ENCODE results near the gene GLDN.

GLDN gene

DNA sequence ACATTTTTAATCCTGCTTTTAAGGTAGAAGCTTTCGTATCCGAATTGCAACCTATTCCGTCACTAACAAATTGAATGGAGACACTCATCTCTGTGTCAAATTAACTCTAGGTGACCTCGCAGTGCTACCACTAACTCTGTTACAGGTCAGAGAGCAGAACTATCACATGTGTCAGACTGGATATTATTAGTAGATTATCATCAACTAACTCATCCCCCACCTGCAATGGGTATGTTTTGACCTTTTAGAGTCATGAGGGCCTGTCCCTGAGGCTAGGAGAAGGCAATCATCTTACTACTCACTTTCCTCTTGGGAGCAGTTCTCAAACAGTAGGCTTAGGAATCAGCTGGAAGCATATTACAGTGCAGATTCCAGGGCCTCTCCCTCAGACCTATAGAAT is 2.0 kb downstream of the GLDN start:
- Histone ChIP-seq H3K9ac (no peak overlapping the region), H3K27ac (no peak overlapping the region), H3K27me3 (ENCODE audit: insufficient read depth, low read depth) (no peaks in the 10 kb centered on the region), H3K79me2 (ENCODE audit: insufficient read depth, low read depth) (no peaks in the 10 kb centered on the region), H2AFZ (ENCODE audit: low read depth) (no peak overlapping the region), H3K4me1 (ENCODE audit: low read depth, poor library complexity, severe bottlenecking) (peaks cover 20% of the 10 kb centered on the region), H3K4me3 (IDR thresholded peaks at IDR 0.05; ENCODE audit: insufficient read depth, low read depth, low read length) (no peak overlapping the region), H3K4me2 (no peak overlapping the region), H3K36me3 (ENCODE audit: insufficient read depth) (no peaks in the 10 kb centered on the region), H4K20me1 (ENCODE audit: insufficient read depth) (no peaks in the 10 kb centered on the region)
- TF ChIP-seq, protein P1, sequence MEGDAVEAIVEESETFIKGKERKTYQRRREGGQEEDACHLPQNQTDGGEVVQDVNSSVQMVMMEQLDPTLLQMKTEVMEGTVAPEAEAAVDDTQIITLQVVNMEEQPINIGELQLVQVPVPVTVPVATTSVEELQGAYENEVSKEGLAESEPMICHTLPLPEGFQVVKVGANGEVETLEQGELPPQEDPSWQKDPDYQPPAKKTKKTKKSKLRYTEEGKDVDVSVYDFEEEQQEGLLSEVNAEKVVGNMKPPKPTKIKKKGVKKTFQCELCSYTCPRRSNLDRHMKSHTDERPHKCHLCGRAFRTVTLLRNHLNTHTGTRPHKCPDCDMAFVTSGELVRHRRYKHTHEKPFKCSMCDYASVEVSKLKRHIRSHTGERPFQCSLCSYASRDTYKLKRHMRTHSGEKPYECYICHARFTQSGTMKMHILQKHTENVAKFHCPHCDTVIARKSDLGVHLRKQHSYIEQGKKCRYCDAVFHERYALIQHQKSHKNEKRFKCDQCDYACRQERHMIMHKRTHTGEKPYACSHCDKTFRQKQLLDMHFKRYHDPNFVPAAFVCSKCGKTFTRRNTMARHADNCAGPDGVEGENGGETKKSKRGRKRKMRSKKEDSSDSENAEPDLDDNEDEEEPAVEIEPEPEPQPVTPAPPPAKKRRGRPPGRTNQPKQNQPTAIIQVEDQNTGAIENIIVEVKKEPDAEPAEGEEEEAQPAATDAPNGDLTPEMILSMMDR (conservative IDR thresholded peaks at IDR 0.05; ENCODE audit: low read depth, low read length), result no peak

DNA sequence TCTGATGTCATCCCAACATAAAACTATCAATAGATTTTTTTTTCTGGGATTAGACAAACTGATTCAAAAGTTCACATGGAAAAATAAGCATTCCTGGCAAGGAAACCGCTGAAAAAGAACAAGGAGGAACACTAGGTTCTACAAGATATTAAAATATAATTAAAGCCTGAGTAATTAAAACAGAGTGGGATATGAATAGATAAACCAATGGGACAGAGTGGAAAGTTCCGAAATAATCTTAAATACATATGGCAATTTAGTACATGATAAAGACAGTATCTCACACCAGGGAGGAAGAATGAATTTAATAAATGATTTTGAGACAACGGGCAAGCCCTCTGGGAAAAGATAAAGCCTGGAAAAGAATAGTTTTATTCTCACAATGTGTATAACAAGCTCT is 4.7 kb downstream of the GLDN start:
- H3K27ac ChIP-seq, result no peak overlapping the region
- no peaks in the 10 kb centered on the region for H3K79me2 ChIP-seq (ENCODE audit: insufficient read depth, low read depth)
- no peak overlapping the region for H3K9ac ChIP-seq
- no peak overlapping the region for H2AFZ ChIP-seq (ENCODE audit: low read depth)
- no peak overlapping the region for H3K4me2 ChIP-seq
- H3K36me3 ChIP-seq (ENCODE audit: insufficient read depth), result no peaks in the 10 kb centered on the region
- no peaks in the 10 kb centered on the region for H4K20me1 ChIP-seq (ENCODE audit: insufficient read depth)
- no peak overlapping the region for H3K4me3 ChIP-seq (IDR thresholded peaks at IDR 0.05; ENCODE audit: insufficient read depth, low read depth, low read length)
- TF ChIP-seq, protein P1 (conservative IDR thresholded peaks at IDR 0.05; ENCODE audit: low read depth, low read length), result no peak
- H3K27me3 ChIP-seq (ENCODE audit: insufficient read depth, low read depth), result no peaks in the 10 kb centered on the region
- peaks cover 46% of the 10 kb centered on the region for H3K4me1 ChIP-seq (ENCODE audit: low read depth, poor library complexity, severe bottlenecking)

DNA sequence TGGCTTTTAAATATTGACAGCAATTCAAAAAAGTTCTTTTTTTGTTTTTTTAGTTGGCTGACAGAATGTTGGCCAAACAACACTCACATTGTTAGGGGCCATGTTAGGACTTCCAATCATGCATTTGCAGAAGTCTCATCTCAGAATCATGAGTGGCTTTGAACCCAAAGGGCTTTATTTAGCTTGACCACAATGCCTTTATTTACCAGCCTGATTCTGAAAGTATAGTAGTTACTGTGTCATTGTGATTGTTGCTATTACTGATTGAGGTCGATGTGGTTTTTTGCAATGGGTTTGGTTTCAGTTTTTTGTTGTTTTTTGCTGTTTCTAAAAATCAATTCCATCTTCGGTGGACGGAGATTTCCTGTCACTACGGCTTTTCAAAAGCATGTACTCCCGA is 7.2 kb downstream of the GLDN start:
- peaks cover 48% of the 10 kb centered on the region for H3K4me1 ChIP-seq (ENCODE audit: low read depth, poor library complexity, severe bottlenecking)
- TF ChIP-seq, protein P1 (conservative IDR thresholded peaks at IDR 0.05; ENCODE audit: low read depth, low read length), result no peak
- H3K36me3 ChIP-seq (ENCODE audit: insufficient read depth), result no peaks in the 10 kb centered on the region
- H4K20me1 ChIP-seq (ENCODE audit: insufficient read depth), result no peaks in the 10 kb centered on the region
- no peak overlapping the region for H3K4me3 ChIP-seq (IDR thresholded peaks at IDR 0.05; ENCODE audit: insufficient read depth, low read depth, low read length)
- no peaks in the 10 kb centered on the region for H3K79me2 ChIP-seq (ENCODE audit: insufficient read depth, low read depth)
- peak overlapping the region; percentile 89 for H3K4me2 ChIP-seq
- peak overlapping the region; percentile 66 for H3K27ac ChIP-seq
- H2AFZ ChIP-seq (ENCODE audit: low read depth), result no peak overlapping the region
- H3K27me3 ChIP-seq (ENCODE audit: insufficient read depth, low read depth), result no peaks in the 10 kb centered on the region
- H3K9ac ChIP-seq, result peak overlapping the region; percentile 7; the same call in 1 of the 2 replicates

DNA sequence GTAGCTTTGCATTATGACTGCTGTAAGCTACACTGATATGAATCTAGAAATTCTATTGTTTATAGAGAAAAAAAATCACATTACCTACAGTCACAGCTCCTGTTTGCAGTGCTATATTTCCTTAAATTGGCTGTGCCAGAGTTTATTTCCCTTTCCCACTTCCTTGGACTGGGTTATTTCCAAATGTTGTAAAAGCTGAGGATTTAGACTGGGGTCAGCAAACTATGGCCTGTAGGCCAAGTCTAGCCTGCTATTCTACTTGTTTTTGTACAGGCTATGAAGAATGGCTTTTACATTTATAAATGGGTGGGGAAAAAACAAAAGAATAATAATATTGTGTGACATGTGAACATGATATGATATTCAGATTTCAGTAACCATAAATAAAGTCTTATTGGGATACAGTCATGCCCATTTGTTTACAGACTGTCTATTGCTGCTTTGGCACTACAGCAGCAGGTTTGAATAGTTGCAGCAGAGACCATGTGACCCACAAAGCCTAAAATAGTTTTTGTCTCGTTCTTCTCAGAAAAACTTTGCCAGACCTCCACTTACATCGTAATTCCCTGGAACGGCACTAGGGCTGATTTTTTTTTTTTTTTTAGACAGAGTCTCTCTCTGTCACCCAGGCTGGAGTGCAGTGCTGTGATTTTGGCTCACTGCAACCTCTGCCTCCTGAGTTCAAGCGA is 7.8 kb downstream of the GLDN start:
- Histone ChIP-seq H3K4me3 (IDR thresholded peaks at IDR 0.05; ENCODE audit: insufficient read depth, low read depth, low read length) (no peak overlapping the region), H3K27me3 (ENCODE audit: insufficient read depth, low read depth) (no peaks in the 10 kb centered on the region), H3K4me1 (ENCODE audit: low read depth, poor library complexity, severe bottlenecking) (peaks cover 48% of the 10 kb centered on the region), H3K4me2 (peak overlapping the region; percentile 89), H3K36me3 (ENCODE audit: insufficient read depth) (no peaks in the 10 kb centered on the region), H3K9ac (no peak overlapping the region), H3K27ac (peak overlapping the region; percentile 66), H2AFZ (ENCODE audit: low read depth) (no peak overlapping the region), H3K79me2 (ENCODE audit: insufficient read depth, low read depth) (no peaks in the 10 kb centered on the region), H4K20me1 (ENCODE audit: insufficient read depth) (no peaks in the 10 kb centered on the region)
- TF ChIP-seq, protein P1 (conservative IDR thresholded peaks at IDR 0.05; ENCODE audit: low read depth, low read length), result no peak
